ENCODE results near the gene NFIB. TPM values are rescaled to one million over a fixed set of nuclear protein-coding genes. Genes with fewer than 3 reads are reported as not detected.
A peak's percentile ranks its signal among the peaks of the same experiment; 100 is the strongest.

The NFIB gene
- polyA plus RNA-seq, 1 donor (not counting 4 experiments of a cell fraction or from before 2014, with no cell fraction given): 8.9 TPM

DNA sequence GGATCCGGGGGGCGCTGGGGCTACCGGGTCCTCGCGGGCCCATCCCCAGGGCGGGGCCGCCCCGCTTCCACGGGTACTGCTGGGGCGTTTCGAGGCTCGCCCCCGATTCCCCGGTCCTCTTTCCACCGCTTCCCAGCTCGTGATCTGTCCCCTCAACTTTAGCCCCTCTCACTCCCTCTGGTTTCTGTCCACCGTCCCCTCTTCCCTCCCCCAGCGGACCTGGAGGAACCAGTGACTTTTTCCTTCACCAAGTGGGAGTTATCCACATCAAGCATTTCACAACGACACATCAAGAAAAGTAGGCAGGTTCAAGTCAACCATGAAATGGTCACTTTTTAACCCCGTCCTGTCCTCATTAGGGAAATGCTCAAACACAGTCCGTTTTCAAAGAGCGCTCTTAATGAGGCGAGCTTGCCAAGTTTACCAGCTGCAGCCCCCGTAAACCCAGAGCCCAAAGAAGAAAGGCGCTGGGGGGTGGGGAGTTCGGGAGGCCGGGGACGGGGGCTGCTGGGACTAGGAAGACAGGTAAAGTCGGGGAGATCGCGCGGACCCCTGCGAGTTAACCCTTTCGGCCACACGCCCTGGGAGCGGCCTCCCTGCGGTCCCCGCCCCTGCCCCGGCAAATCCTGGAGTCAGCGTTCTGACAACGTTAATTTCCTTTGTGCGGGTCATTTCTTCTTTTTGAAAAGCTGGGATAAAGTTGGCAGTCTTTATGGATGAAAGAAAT is 2.1 kb upstream of the NFIB start:
- H3K79me2 ChIP-seq (ENCODE audit: control insufficient read depth, insufficient read depth, low read length): peaks cover 27% of the 10 kb centered on the region
- H3K36me3 ChIP-seq (ENCODE audit: control insufficient read depth in 2 of 2, extremely low read depth in 1 of 2, insufficient read depth in 2 of 2, low read length in 2 of 2): no peaks in the 10 kb centered on the region
- peak overlapping the region; percentile 71 for H2AFZ ChIP-seq (ENCODE audit: control insufficient read depth, low read length)
- peak overlapping the region; percentile 62 for H3K9ac ChIP-seq (ENCODE audit: control insufficient read depth, extremely low read depth, insufficient read depth, low read length)
- peak overlapping the region; percentile 27 to 40 (median 36) for H3K4me3 ChIP-seq (ENCODE audit: control insufficient read depth in 2 of 3, extremely low read depth in 1 of 3, insufficient read depth in 2 of 3, low read depth in 1 of 3, low read length in 3 of 3)
- FAIRE-seq (peak; percentile 70), DNase-seq (ENCODE audit: low read depth, low spot score) (no peak)
- H3K4me2 ChIP-seq (ENCODE audit: control insufficient read depth, extremely low read depth, insufficient read depth, low read depth, low read length): peak overlapping the region; percentile 62
- H3K9me3 ChIP-seq (ENCODE audit: control insufficient read depth, low read depth, low read length): no peaks in the 10 kb centered on the region
- H4K20me1 ChIP-seq (ENCODE audit: control insufficient read depth, extremely low read depth, insufficient read depth, low read length): no peaks in the 10 kb centered on the region
- H3K27me3 ChIP-seq (ENCODE audit: control insufficient read depth, extremely low read depth, insufficient read depth, low read length): no peaks in the 10 kb centered on the region
- H3K9me1 ChIP-seq (ENCODE audit: control insufficient read depth, extremely low read depth, insufficient read depth, low read length): no peaks in the 10 kb centered on the region
- dilution Hi-C loops (cut with MboI; ENCODE audit: extremely low pct_ligation_motif_present, low sequenced_read_pairs): no loop called here
- TF ChIP-seq, protein P1, sequence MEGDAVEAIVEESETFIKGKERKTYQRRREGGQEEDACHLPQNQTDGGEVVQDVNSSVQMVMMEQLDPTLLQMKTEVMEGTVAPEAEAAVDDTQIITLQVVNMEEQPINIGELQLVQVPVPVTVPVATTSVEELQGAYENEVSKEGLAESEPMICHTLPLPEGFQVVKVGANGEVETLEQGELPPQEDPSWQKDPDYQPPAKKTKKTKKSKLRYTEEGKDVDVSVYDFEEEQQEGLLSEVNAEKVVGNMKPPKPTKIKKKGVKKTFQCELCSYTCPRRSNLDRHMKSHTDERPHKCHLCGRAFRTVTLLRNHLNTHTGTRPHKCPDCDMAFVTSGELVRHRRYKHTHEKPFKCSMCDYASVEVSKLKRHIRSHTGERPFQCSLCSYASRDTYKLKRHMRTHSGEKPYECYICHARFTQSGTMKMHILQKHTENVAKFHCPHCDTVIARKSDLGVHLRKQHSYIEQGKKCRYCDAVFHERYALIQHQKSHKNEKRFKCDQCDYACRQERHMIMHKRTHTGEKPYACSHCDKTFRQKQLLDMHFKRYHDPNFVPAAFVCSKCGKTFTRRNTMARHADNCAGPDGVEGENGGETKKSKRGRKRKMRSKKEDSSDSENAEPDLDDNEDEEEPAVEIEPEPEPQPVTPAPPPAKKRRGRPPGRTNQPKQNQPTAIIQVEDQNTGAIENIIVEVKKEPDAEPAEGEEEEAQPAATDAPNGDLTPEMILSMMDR (optimal IDR thresholded peaks at IDR 0.05 in 1 of 3, IDR thresholded peaks at IDR 0.05 in 1 of 3, conservative IDR thresholded peaks at IDR 0.05 in 1 of 3; ENCODE audit: extremely low read depth in 1 of 3, insufficient read depth in 2 of 3, low read length in 3 of 3): no peak
- TF ChIP-seq EZH2 (IDR thresholded peaks at IDR 0.05; ENCODE audit: low read length): no peak
- H3K4me1 ChIP-seq (ENCODE audit: control insufficient read depth, extremely low read depth, insufficient read depth, low read length): peaks cover 51% of the 10 kb centered on the region
- peak overlapping the region; percentile 54 for H3K27ac ChIP-seq (ENCODE audit: control insufficient read depth, insufficient read depth, low read length)

DNA sequence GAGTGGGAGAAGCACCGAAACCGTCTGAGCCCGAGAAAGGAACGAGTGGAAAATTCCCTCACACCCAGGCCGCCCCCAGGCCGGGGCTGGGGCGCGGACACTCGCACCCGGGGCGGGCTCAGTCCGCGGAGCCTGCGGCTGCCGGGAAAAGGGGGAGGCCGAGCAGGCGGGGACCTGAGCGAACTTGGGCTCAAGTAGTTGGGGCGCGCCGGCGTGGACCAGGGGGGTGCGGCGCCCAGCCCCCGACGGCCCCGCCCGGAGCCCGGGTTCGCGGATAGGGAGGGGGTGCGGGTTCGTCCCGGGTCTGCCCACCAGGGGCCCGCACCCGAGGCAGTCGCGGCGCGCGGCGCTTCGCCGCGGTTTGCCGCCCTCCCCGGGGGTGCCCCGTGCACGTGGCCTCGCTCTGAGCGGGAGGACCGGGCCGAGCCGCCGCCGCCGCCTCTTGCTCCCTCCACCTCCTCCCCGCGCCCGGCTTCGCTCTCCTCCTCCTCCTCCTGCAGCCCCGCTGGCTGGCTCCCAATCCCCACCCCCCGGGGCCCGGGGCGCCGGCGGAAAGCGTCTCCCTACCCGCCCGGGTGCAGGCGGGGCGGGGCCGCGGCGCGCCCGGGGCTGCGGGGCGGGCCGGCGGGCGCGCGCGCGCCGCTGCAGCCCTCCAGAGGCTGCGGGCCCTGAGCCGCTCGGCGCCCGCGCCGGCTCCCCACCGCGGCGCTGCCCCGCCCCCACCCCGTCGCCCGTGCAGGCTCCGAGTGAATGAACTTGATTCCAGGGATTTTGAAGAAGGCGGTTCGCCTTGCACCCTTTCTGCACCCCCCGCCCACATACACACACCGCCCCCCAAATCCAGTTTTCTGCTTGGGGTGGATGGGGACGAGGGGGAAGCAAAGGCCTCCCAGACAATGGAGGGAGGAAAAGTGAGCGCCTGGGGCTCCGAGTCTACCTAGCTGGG is 1.3 kb upstream of the NFIB start:
- H3K27me3 ChIP-seq (ENCODE audit: control insufficient read depth, extremely low read depth, insufficient read depth, low read length): no peaks in the 10 kb centered on the region
- no peaks in the 10 kb centered on the region for H3K36me3 ChIP-seq (ENCODE audit: control insufficient read depth in 2 of 2, extremely low read depth in 1 of 2, insufficient read depth in 2 of 2, low read length in 2 of 2)
- TF ChIP-seq, protein P1 (optimal IDR thresholded peaks at IDR 0.05 in 1 of 3, IDR thresholded peaks at IDR 0.05 in 1 of 3, conservative IDR thresholded peaks at IDR 0.05 in 1 of 3; ENCODE audit: extremely low read depth in 1 of 3, insufficient read depth in 2 of 3, low read length in 3 of 3): no peak
- TF ChIP-seq EZH2 (IDR thresholded peaks at IDR 0.05; ENCODE audit: low read length): no peak
- no peaks in the 10 kb centered on the region for H4K20me1 ChIP-seq (ENCODE audit: control insufficient read depth, extremely low read depth, insufficient read depth, low read length)
- H3K4me3 ChIP-seq (ENCODE audit: control insufficient read depth in 2 of 3, extremely low read depth in 1 of 3, insufficient read depth in 2 of 3, low read depth in 1 of 3, low read length in 3 of 3): peak overlapping the region; percentile 61 to 81 (median 78)
- peak overlapping the region; percentile 95 for H3K27ac ChIP-seq (ENCODE audit: control insufficient read depth, insufficient read depth, low read length)
- no peaks in the 10 kb centered on the region for H3K9me3 ChIP-seq (ENCODE audit: control insufficient read depth, low read depth, low read length)
- peak overlapping the region; percentile 98 for H3K9ac ChIP-seq (ENCODE audit: control insufficient read depth, extremely low read depth, insufficient read depth, low read length)
- H3K79me2 ChIP-seq (ENCODE audit: control insufficient read depth, insufficient read depth, low read length): peaks cover 35% of the 10 kb centered on the region
- DNase-seq (ENCODE audit: low read depth, low spot score) (no peak), FAIRE-seq (no peak)
- H3K4me1 ChIP-seq (ENCODE audit: control insufficient read depth, extremely low read depth, insufficient read depth, low read length): peaks cover 43% of the 10 kb centered on the region
- peak overlapping the region; percentile 43 for H2AFZ ChIP-seq (ENCODE audit: control insufficient read depth, low read length)
- dilution Hi-C loops (cut with MboI; ENCODE audit: extremely low pct_ligation_motif_present, low sequenced_read_pairs): no loop called here
- H3K9me1 ChIP-seq (ENCODE audit: control insufficient read depth, extremely low read depth, insufficient read depth, low read length): no peaks in the 10 kb centered on the region
- peak overlapping the region; percentile 77 for H3K4me2 ChIP-seq (ENCODE audit: control insufficient read depth, extremely low read depth, insufficient read depth, low read depth, low read length)

Data from keratinocyte (primary cell).